PC-3 (cell line): Measurements from ENCODE around the gene HAUS2.

Source experiments
- EZH2 ChIP-seq: fragments of 300-600 bp; sonication (generic); IDR thresholded peaks from one replicate; pipeline ENCODE4 v1.6.1; 2017; ENCODE audit warnings: antibody characterized with exemption, mild to moderate bottlenecking, low read length; ENCODE audit not compliant: unreplicated experiment
- EZH2phosphoT487 ChIP-seq: fragments of 300-600 bp; sonication (generic); IDR thresholded peaks from 2 replicates; pipeline ENCODE4 v1.6.1; 2018; ENCODE audit warnings: mild to moderate bottlenecking, antibody characterized with exemption, low read length, borderline replicate concordance
- TF ChIP-seq, protein P1 (sequence below): fragments of 300-600 bp; sonication (generic); conservative IDR thresholded peaks from 2 replicates; pipeline ENCODE4 v1.5.1; 2017; ENCODE audit warnings: antibody characterized with exemption, low read depth, mild to moderate bottlenecking, low read length

DNA sequence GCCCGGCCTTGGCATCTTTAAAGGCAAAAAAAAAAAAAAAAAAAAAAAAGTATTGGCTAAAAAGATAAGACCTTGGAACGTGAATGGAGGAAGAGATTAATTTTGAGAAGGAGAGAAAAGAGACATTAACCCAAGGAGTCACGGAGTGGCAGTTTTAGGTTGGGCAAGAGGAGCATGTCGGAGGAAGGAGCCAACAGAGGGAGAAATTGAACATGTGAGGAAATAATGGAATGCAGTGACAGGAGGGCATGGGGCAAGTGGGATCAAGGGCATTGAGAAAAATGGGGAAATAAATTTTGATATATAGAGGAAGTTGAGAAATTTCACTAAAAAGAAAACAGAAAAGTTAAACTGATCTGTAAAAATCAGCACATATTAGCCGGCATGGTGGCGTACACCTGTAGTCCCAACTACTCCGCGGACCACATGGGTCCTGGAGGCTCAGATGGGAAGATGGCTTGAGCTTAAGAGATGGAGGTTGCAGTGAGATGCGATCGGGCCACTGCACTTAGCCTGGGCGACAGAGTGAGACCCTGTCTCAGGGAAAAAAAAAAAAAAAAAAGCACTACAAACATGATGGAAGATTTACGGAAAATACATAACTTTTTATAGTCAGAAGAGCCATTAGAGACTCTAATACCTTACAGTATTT, 1.2 kb downstream of the HAUS2 start:
- TF ChIP-seq, protein P1, sequence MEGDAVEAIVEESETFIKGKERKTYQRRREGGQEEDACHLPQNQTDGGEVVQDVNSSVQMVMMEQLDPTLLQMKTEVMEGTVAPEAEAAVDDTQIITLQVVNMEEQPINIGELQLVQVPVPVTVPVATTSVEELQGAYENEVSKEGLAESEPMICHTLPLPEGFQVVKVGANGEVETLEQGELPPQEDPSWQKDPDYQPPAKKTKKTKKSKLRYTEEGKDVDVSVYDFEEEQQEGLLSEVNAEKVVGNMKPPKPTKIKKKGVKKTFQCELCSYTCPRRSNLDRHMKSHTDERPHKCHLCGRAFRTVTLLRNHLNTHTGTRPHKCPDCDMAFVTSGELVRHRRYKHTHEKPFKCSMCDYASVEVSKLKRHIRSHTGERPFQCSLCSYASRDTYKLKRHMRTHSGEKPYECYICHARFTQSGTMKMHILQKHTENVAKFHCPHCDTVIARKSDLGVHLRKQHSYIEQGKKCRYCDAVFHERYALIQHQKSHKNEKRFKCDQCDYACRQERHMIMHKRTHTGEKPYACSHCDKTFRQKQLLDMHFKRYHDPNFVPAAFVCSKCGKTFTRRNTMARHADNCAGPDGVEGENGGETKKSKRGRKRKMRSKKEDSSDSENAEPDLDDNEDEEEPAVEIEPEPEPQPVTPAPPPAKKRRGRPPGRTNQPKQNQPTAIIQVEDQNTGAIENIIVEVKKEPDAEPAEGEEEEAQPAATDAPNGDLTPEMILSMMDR = no peak
- TF ChIP-seq EZH2 (no peak), EZH2phosphoT487 (no peak)
